ENCODE results near the gene GPR158. TPM values are rescaled to one million over a fixed set of nuclear protein-coding genes. Genes with fewer than 3 reads are reported as not detected.

GPR158 gene
- total and polyA plus RNA-seq, 4 donors, result 0.03 to 0.08 TPM; not detected in 2

- H3K4me1 ChIP-seq (ENCODE audit: control insufficient read depth in 4 of 4, insufficient read depth in 4 of 4, low read length in 3 of 4), result no peaks in the 10 kb centered on the region
- no peak overlapping the region for H3K27ac ChIP-seq (ENCODE audit: low read depth in 1 of 2, low read length in 2 of 2)
- no peak overlapping the region for H3K4me3 ChIP-seq (ENCODE audit: low read depth in 1 of 3, low read length in 3 of 3)
- WGBS, result 74% methylated on average over 2 of the region's 2 CpGs
- no peaks in the 10 kb centered on the region for H3K36me3 ChIP-seq (ENCODE audit: control insufficient read depth in 4 of 4, insufficient read depth in 3 of 4, low read depth in 1 of 4, low read length in 3 of 4)
- TF ChIP-seq HNF4A (conservative IDR thresholded peaks at IDR 0.05), result no peak
- H3K9ac ChIP-seq (ENCODE audit: low read depth in 1 of 2, low read length in 2 of 2), result no peak overlapping the region
- no peak for DNase-seq (ENCODE audit: low spot score)
- no peaks in the 10 kb centered on the region for H3K27me3 ChIP-seq (ENCODE audit: control insufficient read depth in 4 of 4, insufficient read depth in 4 of 4, low read length in 3 of 4)
- H3K9me3 ChIP-seq (ENCODE audit: control insufficient read depth in 4 of 4, low read length in 3 of 4), result no peaks in the 10 kb centered on the region
Measured at GRCh38 chr10:25633542-25633941, 458.7 kb downstream of the GPR158 start.

- H3K27ac ChIP-seq (ENCODE audit: low read depth in 1 of 2, low read length in 2 of 2), result no peak overlapping the region
- no peak for DNase-seq (ENCODE audit: low spot score)
- H3K27me3 ChIP-seq (ENCODE audit: control insufficient read depth in 4 of 4, insufficient read depth in 4 of 4, low read length in 3 of 4), result no peaks in the 10 kb centered on the region
- H3K4me3 ChIP-seq (ENCODE audit: low read depth in 1 of 3, low read length in 3 of 3), result no peak overlapping the region
- H3K4me1 ChIP-seq (ENCODE audit: control insufficient read depth in 4 of 4, insufficient read depth in 4 of 4, low read length in 3 of 4), result no peaks in the 10 kb centered on the region
- H3K9ac ChIP-seq (ENCODE audit: low read depth in 1 of 2, low read length in 2 of 2), result no peak overlapping the region
- no peaks in the 10 kb centered on the region for H3K9me3 ChIP-seq (ENCODE audit: control insufficient read depth in 4 of 4, low read length in 3 of 4)
- no peaks in the 10 kb centered on the region for H3K36me3 ChIP-seq (ENCODE audit: control insufficient read depth in 4 of 4, insufficient read depth in 3 of 4, low read depth in 1 of 4, low read length in 3 of 4)
- no peak for TF ChIP-seq HNF4A (conservative IDR thresholded peaks at IDR 0.05)
- no peak for TF ChIP-seq CTCF (IDR thresholded peaks at IDR 0.05; ENCODE audit: low read depth, low read length, missing input control)
- no peak for TF ChIP-seq RXRA (IDR thresholded peaks at IDR 0.05)
- WGBS, result 87% methylated on average over 2 of the region's 2 CpGs
Measured at GRCh38 chr10:25639646-25640045, 464.8 kb downstream of the GPR158 start.

- Histone ChIP-seq H3K27ac (ENCODE audit: low read depth in 1 of 2, low read length in 2 of 2) (no peak overlapping the region), H3K4me1 (ENCODE audit: control insufficient read depth in 4 of 4, insufficient read depth in 4 of 4, low read length in 3 of 4) (no peaks in the 10 kb centered on the region), H3K27me3 (ENCODE audit: control insufficient read depth in 4 of 4, insufficient read depth in 4 of 4, low read length in 3 of 4) (no peaks in the 10 kb centered on the region), H3K36me3 (ENCODE audit: control insufficient read depth in 4 of 4, insufficient read depth in 3 of 4, low read depth in 1 of 4, low read length in 3 of 4) (no peaks in the 10 kb centered on the region), H3K4me3 (ENCODE audit: low read depth in 1 of 3, low read length in 3 of 3) (no peak overlapping the region), H3K9me3 (ENCODE audit: control insufficient read depth in 4 of 4, low read length in 3 of 4) (no peaks in the 10 kb centered on the region), H3K9ac (ENCODE audit: low read depth in 1 of 2, low read length in 2 of 2) (no peak overlapping the region)
- no peak for TF ChIP-seq HNF4G (IDR thresholded peaks at IDR 0.05)
- TF ChIP-seq ZBTB33 (IDR thresholded peaks at IDR 0.05), result no peak
- no peak for TF ChIP-seq ATF3 (IDR thresholded peaks at IDR 0.05)
- no peak for TF ChIP-seq GABPA (IDR thresholded peaks at IDR 0.05 in 1 of 2, conservative IDR thresholded peaks at IDR 0.05 in 1 of 2)
- no peak for TF ChIP-seq MAX (IDR thresholded peaks at IDR 0.05)
- TF ChIP-seq FOXA2 (IDR thresholded peaks at IDR 0.05), result no peak
- no peak for TF ChIP-seq RXRA (IDR thresholded peaks at IDR 0.05)
- TF ChIP-seq HNF4A (conservative IDR thresholded peaks at IDR 0.05), result no peak
- TF ChIP-seq FOXA1 (IDR thresholded peaks at IDR 0.05), result no peak
- no peak for TF ChIP-seq RAD21 (IDR thresholded peaks at IDR 0.05)
- no peak for TF ChIP-seq JUND (IDR thresholded peaks at IDR 0.05)
- TF ChIP-seq YY1 (IDR thresholded peaks at IDR 0.05), result no peak
- TF ChIP-seq TAF1 (conservative IDR thresholded peaks at IDR 0.05), result no peak
- no peak for TF ChIP-seq NR2F2 (IDR thresholded peaks at IDR 0.05)
- TF ChIP-seq SP1 (IDR thresholded peaks at IDR 0.05), result no peak
- TF ChIP-seq CTCF (IDR thresholded peaks at IDR 0.05; ENCODE audit: low read depth, low read length, missing input control), result no peak
- no peak for TF ChIP-seq EGR1 (IDR thresholded peaks at IDR 0.05; ENCODE audit: low read depth in 2 of 2)
- no peak for TF ChIP-seq REST (IDR thresholded peaks at IDR 0.05)
- WGBS, result 82% methylated on average over 1 of the region's 1 CpG
- DNase-seq (ENCODE audit: low spot score), result no peak
Measured at GRCh38 chr10:25641595-25641994, 466.8 kb downstream of the GPR158 start.
